ENCODE measurements around the gene MYL10.
A peak's percentile ranks its signal among the peaks of the same experiment; 100 is the strongest.

MYL10 gene

DNA sequence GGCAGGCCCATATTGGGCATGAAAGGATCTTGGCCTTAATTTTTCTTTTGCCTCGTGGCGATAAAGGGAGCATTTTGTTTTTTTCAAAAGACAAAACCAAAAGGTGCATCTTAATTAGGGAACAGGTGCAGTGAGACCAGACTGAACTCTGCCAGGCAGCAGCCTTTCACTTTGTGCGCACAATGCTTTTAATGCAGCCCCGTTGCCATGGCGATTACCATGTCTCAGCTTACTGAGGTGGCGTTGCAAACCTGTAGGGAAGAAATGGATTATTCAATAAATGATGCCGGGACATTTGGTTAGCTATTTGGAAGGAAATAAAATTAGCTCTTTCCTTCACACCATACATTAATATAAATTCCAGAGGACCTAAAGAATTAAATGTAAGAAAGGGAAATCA, 61.9 kb downstream of the MYL10 start:
- no peak for DNase-seq (ENCODE audit: low spot score)

DNA sequence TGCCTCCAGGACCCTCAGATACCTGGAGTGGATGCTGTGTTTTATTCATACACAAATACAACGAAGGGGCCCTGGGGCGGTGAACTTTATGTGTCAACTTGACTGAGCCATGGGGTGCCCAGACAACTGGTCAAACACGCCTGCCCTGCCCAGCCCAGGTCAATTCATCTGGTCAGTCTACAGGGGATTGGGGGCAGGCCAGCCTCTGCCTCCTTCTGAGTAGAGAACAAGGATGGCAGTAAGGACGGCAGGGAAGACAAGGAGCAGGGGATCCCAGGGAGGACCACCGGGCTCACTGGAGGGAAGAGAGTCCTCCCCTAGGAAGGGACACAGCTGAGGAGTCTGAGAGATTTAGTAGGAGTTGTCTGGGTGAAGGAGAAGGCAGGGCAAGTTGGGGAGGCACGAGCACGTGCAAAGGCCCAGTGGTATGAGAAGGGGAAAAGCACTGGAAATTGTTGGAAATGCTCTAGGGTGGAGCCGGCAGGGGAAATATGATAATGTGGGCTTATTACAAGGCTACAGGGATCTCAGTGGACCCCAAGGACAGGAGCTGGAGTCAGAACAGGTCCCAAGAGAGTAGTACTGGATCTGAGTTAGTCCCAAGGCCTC, 63.4 kb downstream of the MYL10 start:
- DNase-seq (ENCODE audit: low spot score) = no peak

DNA sequence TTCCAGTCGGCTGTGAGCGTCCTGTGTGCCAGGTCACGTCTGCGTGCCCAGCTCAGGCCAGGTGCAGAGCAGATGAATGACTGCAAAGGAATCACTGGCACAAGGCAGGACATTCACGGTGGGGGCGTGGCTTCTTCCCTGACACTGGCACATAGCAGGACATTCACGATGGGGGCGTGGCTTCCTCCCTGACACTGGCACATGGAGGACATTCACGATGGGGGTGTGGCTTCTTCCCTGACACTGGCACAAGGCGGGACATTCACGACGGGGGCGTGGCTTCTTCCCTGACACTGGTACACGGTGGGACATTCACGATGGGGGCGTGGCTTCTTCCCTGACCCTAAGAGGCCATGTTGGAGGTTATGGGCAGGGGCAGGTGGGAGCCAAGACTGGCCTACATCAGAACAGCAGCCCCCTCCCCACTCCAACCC, 64.3 kb downstream of the MYL10 start:
- DNase-seq (ENCODE audit: low spot score) = peak; percentile 23

DNA sequence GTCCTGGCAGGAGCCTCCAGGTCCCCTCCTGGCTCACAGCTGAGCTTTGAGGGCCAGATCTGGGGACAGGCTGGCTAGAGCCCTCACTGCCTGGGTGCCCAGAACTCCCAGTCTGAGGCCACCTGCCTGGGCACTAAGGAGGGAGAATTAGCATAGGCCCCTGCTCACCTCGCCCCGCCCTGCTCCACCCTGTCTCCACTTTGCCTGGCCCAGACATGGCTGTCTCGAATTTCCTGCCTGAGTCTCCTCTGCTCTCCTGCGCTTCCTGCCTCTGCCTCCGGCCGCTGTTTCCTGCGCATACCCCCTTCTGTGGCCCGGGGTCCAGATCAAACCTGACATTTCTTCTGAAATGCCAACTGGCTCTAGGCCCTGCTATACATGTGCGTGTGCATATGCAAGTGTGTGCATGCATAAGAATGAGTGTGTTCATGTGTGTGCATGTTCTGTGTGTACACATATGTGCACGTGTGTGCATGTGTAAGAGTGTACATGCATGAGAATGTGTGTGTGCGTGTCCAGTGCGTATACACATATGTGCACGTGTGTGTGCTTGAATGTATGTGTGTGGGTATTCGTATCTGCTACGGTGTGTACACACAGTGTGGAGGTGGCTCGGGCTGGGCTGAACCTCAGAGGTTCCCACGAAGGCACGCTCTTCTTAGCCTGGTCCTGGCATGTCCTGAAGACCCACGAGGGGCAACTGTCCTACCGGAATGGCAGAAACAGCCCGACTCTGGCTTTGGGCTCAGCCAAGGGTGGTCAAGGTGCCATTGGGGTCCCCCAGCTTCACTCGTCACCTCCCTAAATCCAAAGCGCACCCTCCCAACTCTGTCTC, 64.9 kb downstream of the MYL10 start:
- DNase-seq (ENCODE audit: low spot score) = no peak
